Kidney (tissue), 14 donors: Measurements from ENCODE around the gene MED23. TPM values are rescaled to one million over a fixed set of nuclear protein-coding genes. Genes with fewer than 3 reads are reported as not detected.
A peak's percentile ranks its signal among the peaks of the same experiment; 100 is the strongest.

Experiments
- DNase-seq, 5 donors: peaks; one replicate each; pipeline ENCODE4 v3.0.0-alpha.2; 2013 to 2020
- FAIRE-seq: peaks from 2 replicates; lab custom pipeline; 2012; peaks lifted over from hg19 to GRCh38; lab: Jason Lieb, UNC
- H3K27ac ChIP-seq, 2 donors: one replicate each; pipeline ENCODE4 v1.7.0; 2013; ENCODE audit warnings: low read depth in 2 of 2, low read length in 2 of 2, inconsistent platforms in 1 of 2
- H3K27me3 ChIP-seq: one replicate; pipeline ENCODE4 v1.7.1; 2013; ENCODE audit warnings: low read length, inconsistent platforms; ENCODE audit not compliant: control insufficient read depth, insufficient read depth
- H3K36me3 ChIP-seq, 3 donors: one replicate each; pipeline versions ENCODE4 v1.7.0 to v1.7.1; 2013; ENCODE audit warnings: low read length in 3 of 3, control low read depth in 1 of 3, inconsistent platforms in 1 of 3; ENCODE audit not compliant: insufficient read depth in 3 of 3, control insufficient read depth in 2 of 3
- H3K4me1 ChIP-seq, 3 donors: one replicate each; pipeline versions ENCODE4 v1.7.0 to v1.7.1; 2013; ENCODE audit warnings: low read length in 3 of 3, inconsistent platforms in 1 of 3, low read depth in 1 of 3; ENCODE audit not compliant: control insufficient read depth in 2 of 3, insufficient read depth in 2 of 3
- H3K4me3 ChIP-seq, 3 donors: one replicate each; pipeline versions ENCODE4 v1.7.0 to v1.8.1; 2013; ENCODE audit warnings: low read length in 3 of 3, control low read depth in 1 of 3, inconsistent platforms in 1 of 3
- H3K9ac ChIP-seq, 3 donors: one replicate each; pipeline versions ENCODE4 v1.7.0 to v1.7.1; 2013; ENCODE audit warnings: low read length in 3 of 3, control low read depth in 1 of 3, inconsistent platforms in 1 of 3
- H3K9me3 ChIP-seq, 3 donors: one replicate each; pipeline versions ENCODE4 v1.7.0 to v1.7.1; 2013; ENCODE audit warnings: low read length in 3 of 3, control low read depth in 1 of 3, inconsistent platforms in 1 of 3; ENCODE audit not compliant: control insufficient read depth in 2 of 3, insufficient read depth in 1 of 3
- CTCF ChIP-seq: IDR thresholded peaks from 3 replicates; pipeline ENCODE4 v1.5.1; 2012; ENCODE audit warnings: mild to moderate bottlenecking, moderate library complexity, borderline replicate concordance; ENCODE audit not compliant: insufficient read depth; ENCODE audit errors: extremely low read depth
- intact Hi-C: fragments of 100-400 bp; cut with DNase I; formaldehyde crosslinking; loops from one replicate; pipeline ENCODE4 v1.11.1; 2022
- polyA plus RNA-seq: library from polyadenylated mRNA; stranded (reverse); fragments of 350-450 nt; fragmentation: Illumina TruSeq; extraction: RNeasy Lipid Tissue Mini Kit (QIAGEN cat#74804); gene quantifications from one replicate; pipeline ENCODE4 v1.2.3, GENCODE V29; 2014; ENCODE audit warnings: low read depth, low replicate concordance; ENCODE audit not compliant: insufficient read depth
- total RNA-seq: library from RNA; stranded (reverse); fragmentation: NEBNext Ultra II Directional; extraction: Animal tissue kit (Norgen Biotek cat#: 25700); gene quantifications from one replicate; pipeline ENCODE4 v1.2.1, GENCODE V29; 2021
- donor health status: control.
- donor health status: control.
- donor health status: control.
- donor health status: control.
- donor health status: control.
- donor health status: DM: yes; HTN: yes; CAD: no.
- donor health status: Normal renal cell carcinoma (clear cell type).

MED23 gene
- total and polyA plus RNA-seq, 2 donors from 2014 or later, result 7.7 to 27.4 TPM

- Histone ChIP-seq H3K9ac (no peak overlapping the region), H3K9me3 (no peaks in the 10 kb centered on the region), H3K4me3 (peak overlapping the region in 2 of 3 donors; percentile 39 to 48), H3K27me3 (no peaks in the 10 kb centered on the region), H3K27ac (peak overlapping the region; percentile 41 to 52), H3K36me3 (no peaks in the 10 kb centered on the region), H3K4me1 (no peaks in the 10 kb centered on the region)
- FAIRE-seq (peak; percentile 6), DNase-seq (peak in 3 of 5 donors; percentile 25 to 74 (median 49))
- intact Hi-C loops, result no loop called here
- TF ChIP-seq CTCF, result no peak
Observed at GRCh38 chr6:131635384-131636340, 7.6 kb upstream of the MED23 start.

- H3K27ac ChIP-seq, result no peak overlapping the region
- FAIRE-seq (no peak), DNase-seq (peak in 2 of 5 donors; percentile 34 to 44)
- H3K4me1 ChIP-seq, result no peaks in the 10 kb centered on the region
- no peaks in the 10 kb centered on the region for H3K27me3 ChIP-seq
- no peak overlapping the region for H3K4me3 ChIP-seq
- no peak for TF ChIP-seq CTCF
- H3K9ac ChIP-seq, result no peak overlapping the region
- peaks cover 0 to under 1% (median 0%) of the 10 kb centered on the region in 3 donors for H3K36me3 ChIP-seq
- H3K9me3 ChIP-seq, result no peaks in the 10 kb centered on the region
- intact Hi-C loops, result no loop called here
Observed at GRCh38 chr6:131631625-131632289, 3.7 kb upstream of the MED23 start.

GRCh38 chr6:131629651-131630050 is 1.6 kb upstream of the MED23 start:
- FAIRE-seq (no peak), DNase-seq (no peak)
- no peak overlapping the region for H3K4me3 ChIP-seq
- no peak overlapping the region for H3K9ac ChIP-seq
- H3K4me1 ChIP-seq, result no peaks in the 10 kb centered on the region
- no peak for TF ChIP-seq CTCF
- no peak overlapping the region for H3K27ac ChIP-seq
- no peaks in the 10 kb centered on the region for H3K9me3 ChIP-seq
- peaks cover 3 to 4% (median 3%) of the 10 kb centered on the region in 3 donors for H3K36me3 ChIP-seq
- no peaks in the 10 kb centered on the region for H3K27me3 ChIP-seq
- intact Hi-C loops, result no loop called here
